DMS79 treated with DMSO at 0.1 percent for 48 hours (cell line): ENCODE data around the gene OSBPL10.
"Not testable (repeated sequence)": the region's sequence is repeated elsewhere in the genome, so short reads cannot be mapped to it uniquely, and the experiment has no call there.

Source experiments
- DNase-seq: peaks from one replicate; lab custom pipeline; 2025; lab: John Stamatoyannopoulos, UW

OSBPL10 gene, protein sequence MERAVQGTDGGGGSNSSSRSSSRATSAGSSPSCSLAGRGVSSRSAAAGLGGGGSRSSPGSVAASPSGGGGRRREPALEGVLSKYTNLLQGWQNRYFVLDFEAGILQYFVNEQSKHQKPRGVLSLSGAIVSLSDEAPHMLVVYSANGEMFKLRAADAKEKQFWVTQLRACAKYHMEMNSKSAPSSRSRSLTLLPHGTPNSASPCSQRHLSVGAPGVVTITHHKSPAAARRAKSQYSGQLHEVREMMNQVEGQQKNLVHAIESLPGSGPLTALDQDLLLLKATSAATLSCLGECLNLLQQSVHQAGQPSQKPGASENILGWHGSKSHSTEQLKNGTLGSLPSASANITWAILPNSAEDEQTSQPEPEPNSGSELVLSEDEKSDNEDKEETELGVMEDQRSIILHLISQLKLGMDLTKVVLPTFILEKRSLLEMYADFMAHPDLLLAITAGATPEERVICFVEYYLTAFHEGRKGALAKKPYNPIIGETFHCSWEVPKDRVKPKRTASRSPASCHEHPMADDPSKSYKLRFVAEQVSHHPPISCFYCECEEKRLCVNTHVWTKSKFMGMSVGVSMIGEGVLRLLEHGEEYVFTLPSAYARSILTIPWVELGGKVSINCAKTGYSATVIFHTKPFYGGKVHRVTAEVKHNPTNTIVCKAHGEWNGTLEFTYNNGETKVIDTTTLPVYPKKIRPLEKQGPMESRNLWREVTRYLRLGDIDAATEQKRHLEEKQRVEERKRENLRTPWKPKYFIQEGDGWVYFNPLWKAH

DNA sequence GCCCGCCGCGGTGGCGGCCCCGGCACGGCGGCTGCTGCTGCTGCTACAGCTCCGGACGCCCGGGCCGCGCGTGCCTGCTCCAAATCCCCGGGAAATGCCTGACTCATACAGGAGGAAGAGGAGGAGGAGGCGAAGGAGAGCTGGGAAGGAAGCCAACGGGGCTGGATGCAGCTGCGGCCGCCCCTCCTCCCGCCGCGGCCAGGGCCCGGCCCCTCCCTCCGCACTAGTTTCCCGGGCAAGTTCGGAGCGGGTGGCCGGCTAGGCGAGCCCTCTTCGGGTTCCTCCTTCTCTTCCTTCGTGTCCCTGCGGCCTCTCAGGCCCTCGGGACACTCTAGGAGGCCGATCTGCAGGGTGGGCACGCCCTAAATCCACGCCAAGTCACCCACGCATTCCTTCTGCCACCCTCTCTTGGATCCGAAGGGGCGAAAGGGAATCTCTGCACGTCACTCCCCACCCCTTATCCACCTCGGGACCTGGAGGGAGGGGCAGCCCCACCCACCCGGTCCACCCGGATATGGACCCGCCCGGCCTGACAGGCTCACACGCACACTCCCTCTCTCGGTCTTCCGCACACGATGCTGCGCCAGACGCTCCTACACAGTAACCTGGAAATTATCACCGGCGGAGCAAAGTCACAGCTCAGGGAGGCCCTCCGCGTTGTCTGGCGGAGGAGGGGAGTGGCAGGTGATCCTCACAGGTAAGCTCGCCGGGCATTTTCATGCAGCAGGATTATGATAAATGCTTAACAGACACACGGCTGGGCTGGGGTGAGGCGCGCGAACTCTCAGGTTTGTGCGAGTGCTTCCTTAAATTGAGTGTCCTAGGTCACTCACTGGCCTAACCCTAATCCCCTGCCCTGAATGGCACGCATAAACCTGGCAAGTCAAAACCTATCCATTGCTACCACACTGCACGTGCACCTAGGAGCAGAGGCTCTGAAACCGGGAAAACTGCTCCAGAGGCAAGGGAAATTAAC, at the start of gene OSBPL10, which contains the start of gene ZNF860:
Gene OSBPL10 (minus strand): TSS at position 57 of the 976 bp plus-strand sequence. CDS start 83 bp downstream, outside the sequence.
Gene ZNF860 (plus strand): TSS at position 545 of the 976 bp plus-strand sequence. CDS start 7,330 bp downstream, outside the sequence.
- DNase-seq = peak; percentile 10

DNA sequence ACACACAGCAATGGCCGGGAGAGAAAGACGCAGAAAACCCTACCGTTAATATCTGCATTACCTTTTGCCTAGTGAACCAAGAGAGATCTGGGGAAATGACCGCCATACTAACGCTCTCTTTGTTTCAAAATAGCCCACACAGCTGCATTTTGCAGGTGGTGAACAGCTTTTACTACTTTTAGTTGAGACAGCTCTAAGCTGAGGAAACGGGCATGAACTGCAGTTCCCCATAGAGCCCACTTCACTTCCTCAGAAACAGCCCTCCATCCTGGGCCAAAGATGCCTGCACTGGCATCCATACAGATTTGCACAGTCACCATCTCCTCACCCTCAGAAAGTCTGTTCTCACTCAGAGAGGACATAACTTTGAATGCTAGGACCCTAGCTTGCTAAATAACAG, 45.5 kb upstream of the OSBPL10 start:
- no peak for DNase-seq

DNA sequence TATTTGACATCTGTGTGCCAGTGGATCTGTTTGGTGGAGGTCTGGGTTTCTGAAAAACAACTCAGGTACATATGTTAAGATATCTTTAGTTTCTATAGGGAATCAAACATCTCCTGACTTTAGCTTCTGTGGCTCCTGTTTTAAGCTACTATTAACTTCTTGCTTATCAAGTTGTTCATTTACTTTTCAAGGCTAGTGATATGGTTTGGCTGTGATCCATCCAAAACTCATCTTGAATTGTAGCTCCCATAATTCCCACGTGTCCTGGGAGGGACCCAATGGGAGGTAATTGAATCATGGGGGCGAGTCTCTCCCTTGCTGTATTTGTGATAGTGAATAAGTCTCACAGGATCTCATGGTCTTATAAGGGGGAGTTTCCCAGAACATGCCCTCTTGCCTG, 41.9 kb upstream of the OSBPL10 start:
- no peak for DNase-seq

DNA sequence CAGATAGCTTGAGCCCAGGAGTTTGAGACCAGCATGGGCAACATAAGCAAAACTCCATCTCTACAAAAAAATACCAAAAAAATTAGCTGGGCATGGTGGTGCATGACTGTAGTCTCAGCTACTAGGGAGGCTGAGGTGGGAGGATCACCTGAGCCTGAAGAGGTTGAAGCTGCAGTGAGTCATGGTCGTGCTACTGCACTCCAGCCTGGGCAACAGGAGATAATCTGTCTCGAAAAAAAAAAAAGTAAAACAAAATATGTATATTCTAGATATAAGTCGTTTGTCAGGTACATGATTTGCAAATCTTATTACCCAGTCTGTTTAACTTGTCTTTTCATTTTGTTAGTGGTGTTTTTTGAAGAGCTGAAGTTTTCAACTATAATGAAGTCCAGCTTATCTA, 40.7 kb upstream of the OSBPL10 start:
- DNase-seq = no peak

DNA sequence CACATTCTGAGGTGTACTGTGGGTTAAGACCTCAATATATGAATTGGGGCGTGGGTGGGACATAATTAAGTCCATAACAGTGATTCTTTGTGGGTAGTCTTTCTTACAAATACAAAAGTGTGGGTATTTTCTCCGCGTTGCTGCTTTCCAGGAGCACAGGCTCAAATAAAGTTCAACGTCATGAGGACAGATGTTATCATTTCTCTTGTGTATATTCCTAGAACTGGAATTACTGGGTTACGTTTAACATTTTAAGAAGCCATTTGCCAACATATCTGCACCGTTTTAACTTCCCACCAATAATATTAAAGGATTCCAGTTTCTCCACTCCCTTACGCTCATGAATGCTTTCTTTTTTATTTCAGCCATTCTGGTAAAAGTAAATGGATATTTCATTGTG, 40.1 kb upstream of the OSBPL10 start:
- no peak for DNase-seq

DNA sequence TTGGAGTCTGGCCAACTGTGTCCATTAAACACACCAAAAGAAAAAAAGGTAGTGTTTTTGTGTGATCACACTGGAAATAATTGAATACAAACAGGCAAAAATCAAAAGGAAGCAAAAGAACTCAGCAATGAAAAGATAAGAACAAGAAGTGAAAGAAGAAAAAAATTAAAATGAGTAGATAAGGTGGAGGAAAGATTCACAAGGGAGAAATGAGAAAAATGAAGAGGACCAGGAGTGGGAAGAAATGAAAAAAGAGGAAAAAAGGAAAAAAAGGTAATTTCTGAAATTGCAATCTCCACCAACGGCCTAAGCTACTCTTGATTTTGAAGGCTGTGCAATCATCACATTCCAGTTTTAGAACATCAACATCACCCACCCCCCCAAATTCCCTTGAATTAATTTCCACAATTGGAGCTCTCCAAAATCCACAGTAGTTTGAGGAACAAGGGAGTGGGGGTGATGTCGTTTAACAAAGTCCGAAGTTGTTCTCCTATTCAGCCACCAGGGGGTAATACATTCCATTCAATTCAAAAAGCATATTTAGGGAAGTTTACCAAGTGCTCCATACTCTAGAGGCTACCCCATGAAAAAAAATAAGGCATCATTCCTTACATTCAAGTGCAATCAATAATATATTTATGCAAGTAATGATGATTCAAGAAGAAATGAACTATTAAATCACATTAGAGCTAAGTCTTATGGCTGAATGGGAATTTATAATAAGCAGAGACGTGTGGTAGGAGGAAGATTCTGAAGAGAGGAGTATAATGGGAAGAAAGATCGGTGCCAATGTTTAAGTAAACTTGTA, 37.9 kb upstream of the OSBPL10 start:
- DNase-seq = no peak

DNA sequence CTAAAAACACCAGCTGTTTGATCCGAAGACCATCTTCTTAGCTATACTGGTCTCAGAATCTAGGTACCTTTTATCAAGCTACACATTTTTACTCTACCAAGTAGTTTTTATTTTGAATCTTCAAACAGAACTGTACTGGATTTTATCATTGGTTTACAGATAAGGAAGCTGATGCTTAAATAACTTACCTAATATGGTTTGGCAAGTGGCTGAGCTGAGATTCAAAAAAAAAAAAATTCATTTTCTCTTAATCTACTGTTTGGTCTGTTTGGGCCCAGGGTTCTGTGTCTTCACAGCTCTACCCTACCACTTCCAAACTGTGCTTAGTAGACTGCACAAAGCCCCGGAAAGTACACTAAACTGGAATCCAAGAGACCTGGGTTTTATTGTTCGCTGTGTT, 36.2 kb upstream of the OSBPL10 start:
- no peak for DNase-seq

DNA sequence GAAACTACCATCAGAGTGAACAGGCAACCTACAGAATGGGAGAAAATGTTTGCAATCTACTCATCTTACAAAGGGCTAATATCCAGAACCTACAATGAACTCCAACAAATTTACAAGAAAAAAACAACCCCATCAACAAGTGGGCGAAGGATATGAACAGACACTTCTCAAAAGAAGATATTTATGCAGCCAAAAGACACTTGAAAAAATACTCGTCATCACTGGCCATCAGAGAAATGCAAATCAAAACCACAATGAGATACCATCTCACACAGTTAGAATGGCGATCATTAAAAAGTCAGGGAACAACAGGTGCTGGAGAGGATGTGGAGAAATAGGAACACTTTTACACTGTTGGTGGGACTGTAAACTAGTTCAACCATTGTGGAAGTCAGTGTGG, 34.6 kb upstream of the OSBPL10 start:
- not testable (repeated sequence) for DNase-seq

- not testable (repeated sequence) for DNase-seq
Observed at GRCh38 chr3:32010699-32011098, 29.6 kb upstream of the OSBPL10 start.

GRCh38 chr3:32009957-32010356, 28.9 kb upstream of the OSBPL10 start:
- no peak for DNase-seq

- no peak for DNase-seq
Observed at GRCh38 chr3:32009101-32009500, 28.0 kb upstream of the OSBPL10 start.

- no peak for DNase-seq
Observed at GRCh38 chr3:32004113-32004765, 23.2 kb upstream of the OSBPL10 start.

DNA sequence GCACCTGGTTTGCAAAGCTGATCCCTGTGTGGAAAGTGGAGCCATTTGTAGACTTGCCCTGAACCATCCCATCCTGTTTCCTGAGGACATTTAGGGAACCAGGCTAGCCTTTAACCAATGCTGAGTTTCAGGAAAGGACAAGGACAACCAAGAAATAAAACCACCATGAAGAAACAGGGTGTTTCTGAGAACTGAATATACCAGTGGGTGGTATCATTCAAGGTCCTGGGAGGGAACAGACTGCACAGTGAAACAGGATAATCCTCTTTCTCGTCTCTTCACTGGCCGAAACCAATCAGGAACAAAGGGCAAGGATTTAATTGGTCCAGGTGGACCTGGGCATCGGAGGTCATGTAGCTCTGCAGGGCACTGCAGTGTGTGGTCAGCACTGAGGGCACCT, 22.3 kb upstream of the OSBPL10 start:
- no peak for DNase-seq

- DNase-seq = no peak
Observed at GRCh38 chr3:32002561-32003368, 21.7 kb upstream of the OSBPL10 start.

- no peak for DNase-seq
Observed at GRCh38 chr3:32000877-32001276, 19.8 kb upstream of the OSBPL10 start.

GRCh38 chr3:31999907-32000439, 18.9 kb upstream of the OSBPL10 start:
- no peak for DNase-seq

- DNase-seq = no peak
Observed at GRCh38 chr3:31997500-31997899, 16.4 kb upstream of the OSBPL10 start.

- no peak for DNase-seq
Observed at GRCh38 chr3:31996195-31996594, 15.1 kb upstream of the OSBPL10 start.

- DNase-seq = not testable (repeated sequence)
Observed at GRCh38 chr3:31995026-31995425, 14.0 kb upstream of the OSBPL10 start.
